Jurkat, Clone E6-1 (cell line): Measurements from ENCODE around the gene PIBF1.
"Not testable (repeated sequence)": the region's sequence is repeated elsewhere in the genome, so short reads cannot be mapped to it uniquely, and the experiment has no call there.

Experiments used
- DNase-seq: peaks from one replicate; pipeline ENCODE4 v3.0.0-alpha.2; 2011; ENCODE audit warnings: low read depth, low spot score
- H3K4me3 ChIP-seq: 2 replicates; pipeline ENCODE4 v1.5.1; 2011; ENCODE audit warnings: mild to moderate bottlenecking, low read length, control low read depth, moderate library complexity

PIBF1 gene

GRCh38 chr13:72890546-72890945 lies 108.6 kb downstream of the PIBF1 start:
- DNase-seq: no peak
- H3K4me3 ChIP-seq: no peak overlapping the region

GRCh38 chr13:72891423-72891822 lies 109.5 kb downstream of the PIBF1 start:
- no peak overlapping the region for H3K4me3 ChIP-seq
- no peak for DNase-seq

GRCh38 chr13:72896869-72897268 lies 114.9 kb downstream of the PIBF1 start:
- H3K4me3 ChIP-seq: no peak overlapping the region
- DNase-seq: no peak

- H3K4me3 ChIP-seq, DNase-seq: not testable (repeated sequence)
Measured at GRCh38 chr13:72901546-72901945, 119.6 kb downstream of the PIBF1 start.

GRCh38 chr13:72908416-72908815 lies 126.5 kb downstream of the PIBF1 start:
- DNase-seq: no peak

GRCh38 chr13:72911981-72912380 lies 130.0 kb downstream of the PIBF1 start:
- H3K4me3 ChIP-seq: no peak overlapping the region
- DNase-seq: no peak

More at GRCh38 chr13:72908416-72908815, 126.5 kb downstream of the PIBF1 start:
- no peak overlapping the region for H3K4me3 ChIP-seq

GRCh38 chr13:72920097-72920496 lies 138.2 kb downstream of the PIBF1 start:
- DNase-seq: no peak
- H3K4me3 ChIP-seq: no peak overlapping the region

GRCh38 chr13:72931311-72931710 lies 149.4 kb downstream of the PIBF1 start:
- no peak overlapping the region for H3K4me3 ChIP-seq
- DNase-seq: no peak

- H3K4me3 ChIP-seq: no peak overlapping the region
- no peak for DNase-seq
Measured at GRCh38 chr13:72932250-72932649, 150.3 kb downstream of the PIBF1 start.

- DNase-seq, H3K4me3 ChIP-seq: not testable (repeated sequence)
Measured at GRCh38 chr13:72946267-72946666, 164.3 kb downstream of the PIBF1 start.

- H3K4me3 ChIP-seq: no peak overlapping the region
- DNase-seq: no peak
Measured at GRCh38 chr13:72952529-72953141, 170.7 kb downstream of the PIBF1 start.

- no peak for DNase-seq
- no peak overlapping the region for H3K4me3 ChIP-seq
Measured at GRCh38 chr13:72953391-72953965, 171.5 kb downstream of the PIBF1 start.

GRCh38 chr13:72959643-72960042 lies 177.7 kb downstream of the PIBF1 start:
- no peak overlapping the region for H3K4me3 ChIP-seq
- DNase-seq: no peak

GRCh38 chr13:72960114-72960513 lies 178.2 kb downstream of the PIBF1 start:
- DNase-seq: no peak
- no peak overlapping the region for H3K4me3 ChIP-seq

- no peak overlapping the region for H3K4me3 ChIP-seq
Measured at GRCh38 chr13:72960541-72960940, 178.6 kb downstream of the PIBF1 start.

GRCh38 chr13:72963762-72964161 lies 181.8 kb downstream of the PIBF1 start:
- no peak for DNase-seq
- H3K4me3 ChIP-seq: no peak overlapping the region

More at GRCh38 chr13:72960541-72960940, 178.6 kb downstream of the PIBF1 start:
- no peak for DNase-seq

- no peak for DNase-seq
Measured at GRCh38 chr13:72970301-72970880, 188.5 kb downstream of the PIBF1 start.

GRCh38 chr13:72970956-72971355 lies 189.0 kb downstream of the PIBF1 start:
- no peak overlapping the region for H3K4me3 ChIP-seq
- DNase-seq: no peak

More at GRCh38 chr13:72970301-72970880, 188.5 kb downstream of the PIBF1 start:
- no peak overlapping the region for H3K4me3 ChIP-seq

GRCh38 chr13:72973234-72973633 lies 191.3 kb downstream of the PIBF1 start:
- H3K4me3 ChIP-seq: no peak overlapping the region
- no peak for DNase-seq

- no peak for DNase-seq
- no peak overlapping the region for H3K4me3 ChIP-seq
Measured at GRCh38 chr13:72983085-72983768, 201.3 kb downstream of the PIBF1 start.
